CD4-positive, alpha-beta T cell treated with Interleukin-10 for 1 hour (primary cell): ENCODE results near the gene MFAP3.
A peak's percentile ranks its signal among the peaks of the same experiment; 100 is the strongest.
"Not testable (repeated sequence)": the region's sequence is repeated elsewhere in the genome, so short reads cannot be mapped to it uniquely, and the experiment has no call there.

Source experiments
- DNase-seq: peaks from one replicate; pipeline ENCODE4 v3.0.0-alpha.2; 2020

The MFAP3 gene

DNA sequence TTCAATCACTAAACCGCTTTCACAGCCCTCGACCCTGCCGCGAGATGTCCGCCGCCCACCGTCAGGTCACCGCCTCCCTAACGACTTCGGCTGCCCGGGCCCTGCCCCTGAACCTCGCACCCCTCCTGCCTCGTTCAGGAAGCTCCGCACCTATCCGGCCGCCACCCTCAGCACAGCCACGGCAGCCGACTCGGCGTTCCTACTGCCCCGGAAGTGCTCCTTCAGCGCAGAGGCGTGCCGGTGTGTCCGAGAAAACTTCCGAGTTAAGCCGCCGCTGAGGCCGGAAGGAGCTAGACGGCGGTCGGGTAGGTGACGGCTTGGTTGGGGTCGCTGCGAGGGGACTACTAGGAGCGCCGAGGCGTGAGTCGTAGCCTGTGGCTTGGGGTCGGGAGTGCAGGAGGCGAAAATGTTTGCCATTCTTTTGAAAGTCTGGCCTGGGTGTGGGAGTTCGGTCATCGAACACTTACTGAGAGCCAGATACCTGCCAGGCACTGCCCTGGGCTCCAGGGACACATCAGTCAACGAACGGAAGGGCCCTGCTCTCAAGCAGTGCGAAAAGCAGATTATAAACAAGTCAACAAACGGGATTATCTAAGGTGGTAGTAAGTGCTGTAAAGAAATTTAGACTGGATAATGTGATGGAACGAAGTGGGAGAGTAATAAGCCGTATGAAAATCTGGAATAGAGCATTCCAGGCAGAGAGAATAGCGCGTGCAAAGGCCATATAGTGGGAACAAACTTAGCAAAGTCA lies at the start of gene MFAP3, which contains the start of gene FAM114A2:
MFAP3 (plus strand) TSS at position 261 of the 751 bp plus-strand sequence. CDS start 10,756 bp downstream, outside the sequence.
FAM114A2 (minus strand) TSS at position 204 of the 751 bp plus-strand sequence. CDS start 3,957 bp downstream, outside the sequence.
- DNase-seq, result peak; percentile 90

DNA sequence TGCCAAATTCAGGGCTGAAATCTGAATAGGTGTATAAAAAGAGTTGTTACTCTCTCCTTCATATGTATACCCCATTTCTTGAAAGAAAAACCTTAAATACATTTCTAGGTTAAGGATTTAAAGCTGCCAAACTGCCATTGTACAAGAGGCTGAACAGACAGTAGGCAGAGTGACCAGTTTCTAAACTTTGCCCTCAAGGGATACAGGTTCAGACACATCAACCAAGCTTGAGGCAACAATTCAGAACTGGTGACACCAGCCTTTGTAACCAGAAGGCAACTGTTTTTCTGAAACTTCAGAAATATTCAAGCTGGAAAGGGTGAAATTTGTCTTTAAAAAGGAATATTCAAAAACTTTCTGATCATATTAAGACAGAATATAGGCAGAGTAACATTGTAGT lies 47.6 kb upstream of the MFAP3 start:
- no peak for DNase-seq

GRCh38 chr5:153998010-153998409 lies 40.8 kb upstream of the MFAP3 start:
- no peak for DNase-seq

DNA sequence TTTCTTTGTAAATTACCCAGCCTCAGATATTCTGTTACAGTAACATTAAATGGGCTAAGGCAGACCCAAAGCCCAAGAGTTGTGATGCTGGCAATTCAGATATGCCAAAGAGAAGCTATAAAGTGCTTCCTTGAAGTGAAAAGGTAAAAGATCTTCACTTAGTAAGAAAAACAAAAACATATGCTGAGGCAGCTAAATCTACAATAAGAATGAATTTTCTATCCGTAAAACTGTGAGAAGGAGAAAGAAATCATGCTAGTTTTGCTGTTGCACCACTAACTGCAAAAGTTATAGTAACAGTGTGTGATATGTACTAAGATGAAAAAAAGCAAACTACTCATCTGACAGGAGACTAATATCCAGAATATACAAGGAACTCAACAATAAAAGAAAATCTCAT lies 40.0 kb upstream of the MFAP3 start:
- DNase-seq, result no peak

GRCh38 chr5:153999995-154000394 lies 38.8 kb upstream of the MFAP3 start:
- DNase-seq, result no peak

DNA sequence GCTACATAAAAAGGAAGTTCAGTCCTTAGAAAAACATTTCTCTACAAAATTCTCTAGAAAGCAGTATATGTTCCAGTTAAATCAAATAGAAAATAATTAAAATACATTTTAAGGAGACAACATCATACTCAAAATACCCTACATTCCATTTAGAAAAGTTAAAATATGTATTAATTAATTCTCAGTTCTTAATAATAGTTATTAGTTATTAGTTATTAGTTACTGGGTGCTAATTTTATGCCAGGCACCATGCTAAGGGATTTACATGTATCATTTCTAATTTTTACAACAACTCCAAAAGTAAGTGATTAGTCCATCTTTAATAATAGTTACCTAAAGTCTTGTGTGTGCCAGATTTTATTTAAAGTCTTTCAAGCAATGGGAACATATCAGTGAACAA lies 38.1 kb upstream of the MFAP3 start:
- DNase-seq, result no peak

GRCh38 chr5:154002093-154002492 lies 36.7 kb upstream of the MFAP3 start:
- no peak for DNase-seq

GRCh38 chr5:154002511-154003020 lies 36.2 kb upstream of the MFAP3 start:
- no peak for DNase-seq

GRCh38 chr5:154005648-154006047 lies 33.1 kb upstream of the MFAP3 start:
- DNase-seq, result no peak

DNA sequence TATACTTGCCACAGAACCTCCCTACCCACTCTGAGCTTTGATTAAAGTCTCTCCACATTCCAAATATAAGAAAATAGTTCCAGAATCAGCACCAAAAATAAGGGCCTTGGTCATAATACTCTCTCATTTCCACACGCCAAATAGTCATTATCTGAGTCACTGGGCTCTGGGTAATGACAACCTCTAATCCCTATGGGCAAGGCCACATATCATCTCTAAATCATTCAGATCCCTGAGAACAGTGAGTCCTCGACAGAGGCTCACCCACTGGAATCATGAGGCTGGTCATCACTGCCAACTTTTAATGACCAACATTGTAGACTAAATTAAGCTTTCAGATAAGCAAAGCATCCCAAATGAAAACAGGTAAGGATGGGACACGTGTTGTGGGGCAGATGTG lies 28.1 kb upstream of the MFAP3 start:
- no peak for DNase-seq

GRCh38 chr5:154015071-154015693 lies 23.6 kb upstream of the MFAP3 start:
- DNase-seq, result no peak

DNA sequence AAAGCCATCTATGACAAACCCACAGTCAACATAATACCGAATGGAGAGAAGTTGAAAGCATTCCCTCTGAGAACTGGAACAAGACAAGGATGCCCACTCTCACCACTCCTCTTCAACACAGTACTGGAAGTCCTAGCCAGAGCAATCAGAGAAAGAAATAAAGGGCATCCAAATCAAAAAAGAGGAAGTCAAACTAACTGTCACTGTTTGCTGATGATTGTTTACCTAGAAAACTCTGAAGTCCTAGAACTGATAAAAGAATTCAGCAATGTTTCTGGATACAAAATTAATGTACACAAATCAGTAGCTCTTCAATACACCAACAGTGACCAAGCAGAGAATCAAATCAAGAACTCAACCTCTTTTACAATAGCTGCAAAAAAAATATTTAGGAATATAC lies 19.8 kb upstream of the MFAP3 start:
- not testable (repeated sequence) for DNase-seq

GRCh38 chr5:154025951-154026350 lies 12.8 kb upstream of the MFAP3 start:
- DNase-seq, result no peak

- DNase-seq, result no peak
These were observed 6.8 kb upstream of the MFAP3 start for GRCh38 chr5:154031937-154032489.

- DNase-seq, result no peak
These were observed 3.8 kb upstream of the MFAP3 start for GRCh38 chr5:154034944-154035343.

DNA sequence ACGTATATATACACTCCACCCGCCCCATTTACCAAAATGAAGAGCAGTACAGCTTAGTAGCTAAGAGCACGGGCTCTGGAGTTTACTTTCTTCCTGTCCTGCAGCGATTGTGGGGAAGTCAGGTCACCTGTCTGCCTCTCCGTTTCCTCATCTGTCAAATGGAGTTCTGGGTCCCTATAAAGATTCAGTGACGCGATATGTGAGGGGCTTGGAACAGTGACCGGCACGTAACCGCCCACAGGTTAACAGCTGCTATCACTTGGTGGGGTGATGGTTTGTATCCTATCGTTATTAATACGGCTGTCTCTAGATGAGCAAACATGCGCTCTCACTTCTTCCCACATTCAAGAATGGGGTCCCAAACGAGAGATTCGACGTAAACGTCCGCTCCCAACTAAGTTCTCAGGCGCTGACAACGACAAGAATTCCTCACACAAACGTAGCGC lies 483 bp upstream of the MFAP3 start:
- peak; percentile 61 for DNase-seq

- no peak for DNase-seq
These were observed 677 bp downstream of the MFAP3 start for GRCh38 chr5:154039458-154039829.

GRCh38 chr5:154042766-154043165 lies 4.0 kb downstream of the MFAP3 start:
- no peak for DNase-seq

DNA sequence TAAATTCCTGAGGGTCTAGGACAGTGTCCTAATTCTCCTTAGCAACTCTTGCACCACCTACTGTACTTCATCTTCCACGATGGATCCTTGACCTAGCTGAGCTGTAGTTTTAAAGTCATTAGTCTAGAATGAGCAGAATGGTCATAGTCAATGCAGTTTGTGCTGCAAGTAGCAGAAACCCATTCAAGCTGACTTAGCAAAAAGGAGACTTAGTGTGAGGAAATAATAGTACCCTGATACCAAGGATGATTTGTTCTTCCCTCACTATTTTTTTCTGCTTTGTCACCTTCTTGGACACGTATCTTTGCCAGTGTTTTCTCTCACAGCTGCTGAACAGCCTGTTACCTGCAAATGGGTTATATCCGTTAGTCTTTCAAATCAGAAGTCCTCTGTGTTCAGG lies 5.3 kb downstream of the MFAP3 start:
- no peak for DNase-seq

- DNase-seq, result peak; percentile 12
These were observed 5.8 kb downstream of the MFAP3 start for GRCh38 chr5:154044581-154044980.

DNA sequence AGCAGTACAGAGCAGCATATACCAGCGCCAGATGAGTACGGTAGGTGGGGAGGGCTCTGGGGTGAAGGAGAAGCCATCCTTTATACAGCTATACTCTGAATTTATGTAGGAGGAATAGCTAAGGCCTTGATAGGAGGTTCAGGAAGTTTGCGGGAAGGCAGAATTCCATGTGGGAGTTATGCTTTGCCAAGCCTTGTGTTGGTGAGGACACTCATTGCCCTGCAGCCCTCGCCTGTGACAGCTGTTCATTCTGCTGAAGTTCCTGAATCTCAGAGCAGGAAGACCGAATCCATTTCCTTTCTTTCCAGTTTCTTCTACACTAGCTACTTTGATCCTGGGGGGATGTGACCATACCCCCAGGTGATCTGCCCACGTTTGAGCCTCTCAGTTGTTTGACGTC lies 7.7 kb downstream of the MFAP3 start:
- no peak for DNase-seq

DNA sequence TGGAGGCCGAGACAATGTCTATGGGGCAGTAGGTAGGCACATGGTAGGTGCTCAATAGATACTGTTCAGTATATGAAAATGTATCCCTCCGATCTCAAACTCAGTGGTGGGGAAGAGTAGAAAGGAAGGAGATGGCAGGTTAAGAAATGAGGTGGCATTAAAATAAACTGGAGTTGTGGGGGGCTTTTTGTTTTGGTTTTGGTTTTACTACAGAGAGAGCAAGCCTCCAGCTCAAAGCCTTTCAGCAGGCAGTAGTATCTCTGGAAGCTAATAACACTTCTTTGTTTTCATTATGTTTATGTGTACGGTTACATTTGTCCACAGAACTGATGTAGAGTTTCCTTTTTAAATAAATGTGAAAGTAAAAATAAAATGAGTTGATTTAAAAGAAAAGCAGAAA lies 8.6 kb downstream of the MFAP3 start:
- no peak for DNase-seq

- DNase-seq, result no peak
These were observed 10.9 kb downstream of the MFAP3 start for GRCh38 chr5:154049636-154050035.

DNA sequence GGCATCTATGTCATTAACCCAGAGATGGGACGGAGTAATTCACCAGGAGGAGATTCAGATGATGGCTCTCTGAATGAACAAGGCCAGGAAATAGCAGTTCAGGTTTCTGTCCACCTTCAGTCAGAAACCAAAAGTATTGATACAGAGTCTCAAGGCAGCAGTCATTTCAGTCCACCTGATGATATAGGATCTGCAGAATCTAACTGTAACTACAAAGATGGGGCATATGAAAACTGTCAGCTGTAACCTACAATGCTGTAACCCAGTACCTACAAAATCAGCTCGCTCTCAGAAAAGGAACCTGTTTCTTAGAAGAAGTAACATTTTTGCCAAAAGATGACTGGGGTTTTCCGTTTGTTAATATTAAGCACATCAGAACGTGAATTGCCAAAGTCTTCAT lies 14.7 kb downstream of the MFAP3 start:
- no peak for DNase-seq
